GM18517 (cell line): ENCODE data around the gene MRNIP.

Experiments used
- ATAC-seq: cut with Tn5 transposase; IDR thresholded peaks from one replicate; pipeline ENCODE4 v1.9.1; 2021; ENCODE audit warnings: mild to moderate bottlenecking, moderate library complexity; ENCODE audit not compliant: unreplicated experiment

Gene MRNIP

DNA sequence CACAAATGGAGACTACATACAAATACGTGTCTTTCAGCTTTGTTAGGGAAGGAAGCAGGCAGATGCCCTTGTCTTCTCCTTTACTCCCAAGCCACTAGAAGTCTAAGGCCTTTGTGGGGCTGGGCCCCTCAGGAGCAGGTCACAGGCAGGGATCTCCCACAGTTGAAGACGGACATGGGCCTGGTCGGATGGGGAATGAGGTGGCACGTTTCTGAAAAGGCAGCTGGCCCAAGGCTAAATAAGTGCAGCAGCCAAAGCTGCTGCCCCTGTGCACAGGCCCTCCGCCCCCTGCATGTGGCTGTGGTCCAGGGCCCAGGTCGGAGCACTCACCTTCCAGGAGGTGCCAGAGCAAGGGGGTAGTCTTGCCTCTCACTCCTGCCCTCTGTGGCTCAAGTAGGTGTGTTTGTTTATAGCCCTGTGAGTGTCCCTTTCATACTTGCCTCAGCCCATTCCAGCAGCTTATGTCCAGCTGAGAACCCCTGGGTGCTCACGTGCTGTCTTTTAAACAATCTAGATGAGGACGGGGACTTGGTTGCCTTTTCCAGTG lies 36.1 kb downstream of the MRNIP start:
- no peak for ATAC-seq

DNA sequence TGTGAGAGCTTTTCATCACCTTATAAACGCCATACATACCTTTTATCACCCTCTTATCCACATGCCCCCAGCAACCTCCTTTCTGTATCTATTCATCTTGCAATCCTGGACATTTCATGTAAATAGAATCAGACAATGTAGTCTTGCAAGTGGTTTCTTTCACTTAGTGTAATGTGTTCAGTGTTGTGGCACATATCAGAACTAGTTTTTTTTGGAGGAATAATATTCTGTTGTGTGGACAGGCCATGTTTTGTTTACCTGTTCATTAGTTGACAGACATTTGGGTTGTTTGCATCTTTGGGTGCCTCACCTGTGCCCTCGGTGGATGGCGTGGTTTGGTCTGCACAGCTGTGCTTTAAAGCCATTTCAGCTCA lies 36.6 kb downstream of the MRNIP start:
- ATAC-seq = no peak

DNA sequence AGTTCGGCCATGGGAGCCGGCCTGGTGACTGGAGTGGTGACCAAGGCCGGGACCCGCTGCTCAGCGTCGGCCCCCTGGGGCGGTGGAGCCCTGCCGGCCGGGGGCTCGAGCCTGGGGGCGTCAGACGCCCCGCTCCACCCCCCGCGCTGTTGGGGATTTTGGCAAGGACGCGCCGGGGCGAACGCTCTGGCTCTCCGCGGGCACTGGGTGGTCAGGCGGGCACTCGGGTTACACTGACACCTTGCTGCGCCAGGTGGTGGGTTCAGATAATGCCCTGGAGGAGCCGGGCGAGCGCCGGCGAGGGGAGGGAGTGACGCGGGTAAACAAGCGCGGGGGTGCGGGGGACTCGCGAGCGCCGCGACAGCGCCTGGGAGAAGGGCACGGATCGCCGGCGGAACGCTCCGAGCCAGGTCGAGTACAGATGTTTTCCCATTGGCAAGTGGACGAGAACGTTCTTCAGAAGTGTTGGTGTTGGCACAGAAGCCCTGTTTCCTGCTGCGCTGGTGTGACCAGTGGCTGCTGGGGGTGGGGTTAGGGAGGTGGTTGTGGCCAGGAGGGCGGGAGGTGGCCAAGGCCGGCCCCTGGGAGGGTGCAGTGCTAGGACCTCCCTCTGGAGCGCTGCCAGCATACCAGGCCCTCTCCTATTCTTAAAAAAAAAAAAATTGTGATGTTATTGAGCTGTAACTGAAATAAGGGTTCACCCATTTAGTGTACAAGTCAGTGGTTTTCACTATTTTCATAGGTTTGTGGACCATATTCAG lies 37.1 kb downstream of the MRNIP start:
- ATAC-seq = peak; percentile 35

DNA sequence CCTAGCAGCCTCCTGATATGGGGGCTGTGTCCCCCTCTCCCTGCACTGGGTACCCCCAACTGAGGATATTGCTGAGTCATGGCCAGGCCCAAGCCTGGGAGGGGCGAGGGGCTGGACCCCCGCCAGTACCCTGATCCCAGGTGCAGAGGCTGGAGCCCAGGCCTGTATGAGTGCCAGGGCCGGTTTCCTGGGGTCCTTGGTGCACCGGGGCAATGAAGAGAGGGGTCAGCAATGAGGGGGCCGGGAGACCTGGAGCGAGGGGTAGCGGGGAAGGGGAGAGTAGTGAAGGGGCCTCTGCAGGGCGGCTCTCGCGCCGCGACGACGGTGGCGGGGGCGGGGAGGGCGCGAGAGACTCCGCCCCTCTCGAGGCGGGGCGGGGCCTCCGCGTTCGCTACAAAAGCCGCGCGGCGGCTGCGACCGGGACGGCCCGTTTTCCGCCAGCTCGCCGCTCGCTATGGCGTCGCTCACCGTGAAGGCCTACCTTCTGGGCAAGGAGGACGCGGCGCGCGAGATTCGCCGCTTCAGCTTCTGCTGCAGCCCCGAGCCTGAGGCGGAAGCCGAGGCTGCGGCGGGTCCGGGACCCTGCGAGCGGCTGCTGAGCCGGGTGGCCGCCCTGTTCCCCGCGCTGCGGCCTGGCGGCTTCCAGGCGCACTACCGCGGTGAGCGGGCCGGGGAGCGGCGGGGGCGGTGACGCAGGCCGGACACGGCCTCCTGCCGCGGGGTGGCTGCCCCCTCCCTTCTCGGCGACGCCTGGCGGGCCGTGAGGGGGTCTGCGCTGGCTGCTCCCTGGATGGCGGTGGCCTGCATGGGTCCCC lies 37.9 kb downstream of the MRNIP start, which contains the start of gene SQSTM1:
Gene SQSTM1 (plus strand): TSS at position 423 of the 815 bp plus-strand sequence. CDS start 32 bp downstream, at position 455.
- ATAC-seq = peak; percentile 36

DNA sequence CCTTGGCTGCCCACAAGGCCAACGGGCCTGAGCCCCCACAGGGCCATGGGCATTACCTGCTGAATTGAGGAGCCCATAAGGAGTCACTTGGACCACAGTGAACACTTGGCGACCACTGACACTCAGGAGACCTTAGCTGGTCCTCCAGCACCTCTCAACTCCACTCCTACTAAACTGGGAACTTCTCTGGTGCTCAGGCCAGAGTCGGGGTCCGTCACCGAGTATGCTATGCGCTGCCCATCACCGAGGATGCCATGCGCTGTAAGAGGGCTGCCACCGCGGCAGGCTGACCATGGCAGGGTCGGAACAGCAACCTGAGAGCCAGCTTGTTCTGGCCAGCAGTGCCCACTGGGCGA lies 38.5 kb downstream of the MRNIP start:
- no peak for ATAC-seq

DNA sequence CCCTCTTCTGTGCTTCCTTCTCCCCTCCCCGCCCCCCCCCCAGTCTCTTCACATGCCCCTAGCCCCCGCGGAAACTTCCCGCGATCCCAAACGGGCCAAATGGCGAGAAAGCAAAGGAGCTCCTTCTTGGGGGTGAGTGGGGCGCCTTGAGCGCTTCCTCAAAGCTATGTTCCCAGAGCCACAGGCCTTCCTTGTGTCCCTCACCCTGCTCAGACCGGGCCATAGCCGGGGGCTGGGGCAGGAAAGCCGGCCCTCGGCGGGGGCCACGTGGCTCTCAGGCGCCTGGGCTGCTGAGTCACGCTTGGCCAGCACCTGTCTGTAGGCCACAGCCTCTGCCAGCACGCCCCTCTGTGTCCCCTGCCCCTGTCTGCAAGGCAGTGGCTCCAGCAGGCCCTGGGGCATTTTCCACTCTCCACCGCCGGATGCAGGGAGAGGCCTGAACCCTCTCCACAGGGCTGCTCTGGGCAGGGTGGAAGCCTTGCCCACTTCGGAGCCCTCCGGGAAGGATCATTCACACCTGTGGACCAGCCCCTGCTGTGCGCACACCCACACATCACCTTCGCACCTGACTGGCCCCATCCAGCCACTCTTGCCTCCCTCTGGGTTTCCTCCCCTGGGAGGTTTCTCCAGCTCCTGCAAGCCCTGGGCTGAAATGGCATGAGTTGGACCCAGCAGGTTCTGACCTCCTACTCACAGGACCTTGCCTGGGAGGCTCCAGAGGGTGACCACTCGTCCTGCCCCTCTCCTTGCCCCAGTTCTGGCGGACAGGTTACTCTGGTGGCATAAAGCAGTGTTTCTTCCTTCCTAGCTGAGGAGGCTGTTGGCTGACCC lies 39.1 kb downstream of the MRNIP start:
- ATAC-seq = no peak

DNA sequence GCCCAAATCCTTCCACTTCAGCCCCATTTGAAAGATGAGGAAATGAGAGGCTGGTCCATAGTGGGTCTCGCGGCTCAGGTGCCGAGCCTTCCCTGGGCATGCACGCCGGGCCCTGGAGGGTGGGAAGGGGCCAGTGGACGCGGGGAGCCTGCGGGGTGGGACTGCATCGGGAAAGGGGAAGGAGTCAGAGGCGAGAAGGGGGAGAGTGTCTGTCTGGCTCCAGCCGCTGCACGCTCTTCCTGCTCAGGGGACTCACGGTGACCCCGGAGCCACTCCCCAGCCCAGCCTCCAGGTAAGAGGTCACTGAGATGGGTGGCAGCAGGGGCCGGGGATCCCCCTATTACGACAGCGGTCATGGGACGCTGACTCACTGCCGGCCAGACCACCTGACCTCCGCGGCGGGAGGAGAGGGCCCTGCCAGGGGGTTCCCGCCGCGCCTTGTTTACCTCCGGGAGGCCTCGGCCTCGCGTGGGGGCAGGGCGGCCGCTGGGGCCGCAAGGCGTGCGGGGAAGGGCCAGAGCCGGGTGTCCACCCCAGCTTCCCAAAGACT lies 39.8 kb downstream of the MRNIP start:
- ATAC-seq = peak; percentile 57

DNA sequence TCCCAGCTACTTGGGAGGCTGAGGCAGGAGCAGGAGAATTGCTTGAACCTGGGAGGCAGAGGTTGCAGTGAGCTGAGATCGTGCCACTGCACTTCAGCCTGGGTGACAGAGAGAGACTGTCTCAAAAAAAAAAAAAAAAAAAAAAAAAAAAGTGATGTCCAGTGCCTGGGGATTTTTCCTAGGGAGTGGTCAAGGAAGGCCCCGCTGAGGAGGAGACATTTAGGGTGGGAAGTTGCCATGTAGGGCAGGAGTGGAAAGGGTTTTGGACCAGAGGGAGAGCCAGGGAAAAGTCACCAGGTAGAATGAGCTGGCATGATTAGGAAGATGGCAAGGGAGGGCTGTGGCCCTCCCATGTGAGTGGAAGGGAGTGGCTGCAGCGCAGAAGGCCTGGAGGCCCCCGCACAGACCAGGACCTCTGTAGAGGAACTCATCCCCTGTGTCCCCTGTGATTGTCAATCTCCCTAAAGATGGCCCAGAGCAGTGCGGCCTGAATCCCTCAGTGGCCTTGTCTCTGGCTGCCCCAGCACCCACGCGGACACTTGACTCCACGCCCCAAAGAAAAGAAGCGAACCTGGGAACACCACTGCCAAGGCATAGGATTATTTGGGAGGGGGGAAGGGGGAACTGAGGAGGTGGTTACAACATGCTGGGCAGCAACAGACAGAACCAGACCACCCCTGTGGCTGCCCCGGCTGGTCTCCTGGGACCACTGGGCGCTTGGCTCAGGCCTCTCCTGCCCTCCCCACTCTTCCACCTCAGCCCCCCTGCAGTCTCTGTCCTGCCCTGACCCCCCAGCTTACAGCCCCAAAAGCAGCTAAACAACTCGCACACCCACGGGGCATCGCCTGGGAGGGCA lies 40.5 kb downstream of the MRNIP start:
- ATAC-seq = no peak

DNA sequence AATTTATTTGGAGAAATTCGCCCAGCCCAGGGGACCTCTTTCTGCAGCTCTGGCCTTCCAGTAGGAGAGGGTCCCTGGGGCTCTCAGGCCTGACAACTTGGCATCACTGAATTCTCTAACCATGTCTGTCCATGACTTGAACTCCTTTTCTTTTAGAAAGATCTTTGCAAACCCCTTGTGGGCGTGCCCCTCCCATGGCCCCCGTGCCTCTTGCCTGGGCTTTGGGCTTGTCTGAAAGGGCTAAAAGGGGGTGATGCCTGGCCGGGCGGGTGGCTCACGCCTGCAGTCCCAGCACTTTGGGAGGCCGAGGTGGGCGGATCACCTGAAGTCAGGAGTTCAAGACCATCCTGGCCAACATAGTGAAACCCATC lies 41.2 kb downstream of the MRNIP start:
- ATAC-seq = no peak

DNA sequence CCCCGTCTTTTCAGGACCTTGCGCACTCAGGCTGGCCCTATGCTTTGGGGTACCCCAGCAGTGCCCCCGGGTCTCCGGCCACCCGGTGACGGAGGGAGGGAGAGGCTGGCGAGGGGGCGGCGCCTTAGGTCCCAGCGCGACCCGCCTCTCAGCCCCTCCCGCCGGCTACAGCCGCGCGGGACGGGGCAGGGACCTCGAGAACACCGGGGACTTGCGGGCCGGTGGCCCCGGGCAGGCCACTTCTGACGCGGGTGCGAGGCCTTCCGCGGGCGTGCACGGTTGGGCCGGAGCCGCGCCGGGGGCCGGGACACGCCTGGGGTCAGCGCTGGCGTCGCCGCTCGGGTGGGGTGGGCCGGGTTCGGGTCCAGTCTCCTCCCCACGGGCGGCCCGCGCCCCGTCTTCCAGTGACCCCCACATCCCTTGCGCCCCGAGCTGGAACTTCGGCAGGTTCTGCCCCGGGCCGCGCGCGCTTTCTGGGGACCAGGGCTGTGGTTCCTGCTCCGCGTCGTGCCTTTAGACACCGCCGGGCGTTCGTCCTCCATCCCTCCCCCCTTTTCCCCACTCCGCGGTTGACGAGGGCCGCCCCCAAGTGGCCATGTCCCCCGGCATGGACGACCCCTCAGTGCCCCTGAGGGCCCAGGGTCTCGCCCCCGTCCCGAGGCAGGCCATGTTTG lies 41.7 kb downstream of the MRNIP start:
- ATAC-seq = no peak

DNA sequence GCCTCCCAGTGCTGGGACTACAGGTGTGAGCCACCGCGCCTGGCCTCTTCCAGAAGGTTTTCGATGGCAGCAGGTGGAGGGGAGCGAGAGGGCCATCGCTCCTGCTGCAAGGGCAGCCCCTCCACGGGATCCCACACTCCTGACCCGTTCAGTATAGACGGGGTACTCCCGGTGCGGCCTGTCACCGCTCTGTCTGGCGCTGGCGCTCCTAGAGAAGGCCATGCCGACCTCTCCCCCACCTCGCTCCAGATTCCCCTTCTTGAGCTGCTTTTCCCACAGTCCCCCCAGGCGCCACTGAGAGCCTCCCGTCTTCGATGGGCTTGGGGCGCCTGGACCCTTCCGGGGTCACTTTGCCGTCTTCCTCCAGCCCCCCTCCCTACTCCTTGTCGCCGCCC lies 42.2 kb downstream of the MRNIP start:
- no peak for ATAC-seq

DNA sequence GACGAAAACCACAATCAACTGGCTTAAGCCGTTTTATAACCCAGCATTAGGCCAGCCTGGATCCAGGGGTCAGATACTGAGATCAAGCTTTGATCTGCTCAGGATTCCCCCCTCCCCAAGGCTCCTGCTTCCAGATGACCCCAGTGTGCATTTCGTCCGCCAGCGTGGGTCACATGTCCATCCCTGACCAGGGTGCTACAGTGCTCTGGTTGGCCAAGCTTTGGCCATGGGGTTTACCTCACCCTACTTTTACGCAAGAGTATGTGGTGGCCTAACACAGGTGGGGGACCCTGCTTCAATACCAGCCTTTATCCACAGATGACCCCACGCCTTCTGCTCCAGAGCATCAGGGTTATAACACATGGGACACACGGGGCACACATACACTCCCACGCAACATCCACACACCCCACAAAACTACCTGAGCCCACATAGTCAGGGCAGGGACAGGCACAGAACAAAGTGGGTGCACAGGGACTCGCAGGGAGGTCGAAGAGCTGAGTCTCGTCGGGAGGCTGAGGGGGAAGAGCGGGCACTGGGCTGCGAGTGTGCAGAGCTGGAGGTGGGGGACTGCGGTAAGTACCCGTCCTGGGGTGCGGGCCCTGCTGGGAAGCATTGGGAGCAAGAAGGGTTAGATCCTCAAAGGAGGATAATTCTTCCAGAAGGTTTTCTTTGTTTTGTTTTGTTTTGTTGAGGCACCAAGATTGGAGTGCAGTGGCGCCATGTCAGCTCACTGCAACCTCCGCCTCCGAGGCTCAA lies 42.9 kb downstream of the MRNIP start:
- ATAC-seq = no peak

DNA sequence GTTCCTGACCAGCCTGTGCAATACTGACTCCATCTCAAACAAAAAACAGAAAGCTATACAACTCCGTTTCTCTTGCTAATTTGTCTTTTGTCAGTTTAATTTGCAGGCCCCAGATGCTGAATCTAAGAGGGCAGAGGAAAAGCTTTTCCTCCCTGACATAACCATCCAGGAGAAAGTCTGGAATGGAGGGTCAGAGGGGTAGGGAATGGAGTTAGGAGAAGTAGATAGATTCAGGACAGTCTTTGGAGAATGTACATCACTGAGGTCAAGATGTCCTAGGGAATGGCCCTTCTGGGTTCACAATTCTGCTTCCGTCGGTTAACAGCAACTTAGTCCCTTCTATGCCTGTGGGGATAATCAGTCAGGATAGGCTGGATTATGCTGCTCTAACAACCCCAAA lies 44.5 kb downstream of the MRNIP start:
- no peak for ATAC-seq

DNA sequence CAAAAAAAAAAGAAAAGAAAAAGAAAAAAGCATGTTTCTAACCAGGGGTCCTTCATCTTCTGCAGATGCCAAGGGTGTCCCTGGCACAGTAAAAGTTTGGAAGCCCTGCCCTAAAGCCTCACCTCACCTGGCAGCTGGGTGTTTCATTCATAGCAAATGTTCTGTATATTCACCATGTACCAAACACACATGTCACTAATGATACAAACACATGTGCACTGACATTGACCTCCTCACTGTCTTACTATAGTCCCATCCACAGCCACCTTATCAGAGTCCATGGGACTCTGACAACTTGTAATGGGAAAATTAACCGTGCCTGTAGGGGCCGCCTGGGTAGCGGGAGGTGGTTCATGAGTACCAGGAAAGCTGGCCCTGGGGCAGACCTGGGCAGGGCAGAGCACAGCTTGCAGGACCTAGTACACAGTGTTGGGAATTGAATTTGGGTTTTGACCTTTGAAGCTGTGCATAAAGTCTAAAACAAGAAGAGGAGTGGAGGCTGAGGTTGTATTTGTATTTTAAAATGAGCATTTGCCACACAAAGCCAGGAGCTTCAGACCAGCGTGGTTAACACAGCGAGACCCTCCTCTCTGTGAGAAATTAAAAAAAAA lies 45.5 kb downstream of the MRNIP start:
- no peak for ATAC-seq

DNA sequence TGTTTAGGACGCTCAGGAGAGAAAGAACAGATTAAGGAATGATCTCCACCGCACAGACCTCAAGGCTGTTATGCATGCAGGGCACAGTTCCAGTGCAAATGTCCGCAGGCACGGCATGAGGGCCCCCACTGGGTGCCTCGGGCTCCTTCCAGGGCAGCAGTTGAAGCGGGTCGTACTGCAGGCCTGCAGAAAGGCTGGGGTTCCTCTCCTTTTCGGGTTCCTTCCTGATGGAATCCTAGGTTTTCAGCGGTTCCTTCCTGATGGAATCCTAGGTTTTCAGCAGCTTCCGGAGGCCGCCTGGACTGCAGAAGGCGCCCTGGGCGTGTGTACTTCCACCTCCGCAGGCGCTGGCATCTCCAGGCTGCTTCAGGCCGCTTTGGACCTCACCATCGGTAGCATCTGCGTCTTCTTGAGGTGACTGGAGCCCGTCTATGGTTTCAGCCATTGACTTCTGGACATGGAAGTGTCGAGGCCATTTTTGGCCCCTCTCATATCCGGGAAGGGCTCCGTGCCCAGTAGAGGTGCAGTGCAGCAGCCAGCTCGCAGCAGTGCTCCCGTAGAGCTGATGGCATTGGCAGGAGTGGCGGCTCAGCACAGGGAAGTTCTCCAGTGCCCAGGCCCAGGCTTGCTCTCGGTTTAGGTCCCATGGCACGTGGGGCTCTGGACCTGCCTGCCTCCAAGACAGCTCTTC lies 46.3 kb downstream of the MRNIP start:
- no peak for ATAC-seq

DNA sequence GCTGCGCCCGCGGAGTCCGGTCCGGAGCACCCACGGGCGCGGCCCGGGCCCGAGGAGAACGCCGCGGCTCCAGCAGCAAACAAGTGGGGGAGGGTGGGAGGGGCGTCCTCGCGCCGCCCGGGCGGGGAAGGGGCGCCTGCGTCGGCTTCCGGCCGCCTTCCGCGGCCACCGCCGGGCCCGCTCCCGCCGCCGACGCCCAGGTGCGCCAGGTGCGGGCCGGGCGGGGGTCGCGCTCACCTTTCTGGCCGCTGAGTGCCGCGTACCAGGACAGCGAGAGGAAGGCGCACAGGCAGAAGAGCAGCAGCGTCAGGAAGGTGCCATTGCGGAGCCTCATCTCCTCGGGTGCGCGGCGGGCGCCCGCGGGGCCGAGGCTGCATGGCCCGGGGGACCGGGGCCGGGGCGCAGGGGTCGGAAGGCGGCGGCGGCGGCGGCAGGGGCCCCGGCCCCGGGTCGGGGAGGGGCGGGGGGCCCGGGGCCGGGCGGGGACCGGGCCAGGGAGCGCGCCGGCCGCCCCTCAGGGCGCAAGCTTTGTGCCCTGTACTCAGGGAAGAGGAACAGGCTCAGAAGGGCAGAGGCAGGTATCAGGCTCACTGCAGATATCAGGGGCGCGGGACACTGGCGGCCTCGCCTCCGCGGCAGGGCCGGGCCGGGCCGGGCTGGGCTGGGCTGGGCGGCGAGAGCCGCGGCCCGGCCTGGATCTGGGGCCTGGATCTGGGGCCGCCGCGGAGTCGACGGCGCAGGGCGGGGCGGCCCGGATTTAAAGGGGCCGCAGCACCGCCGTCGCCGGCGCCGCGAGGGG lies 52.2 kb downstream of the MRNIP start, which contains the start of gene MGAT4B:
Gene MGAT4B (minus strand): TSS at position 617 of the 799 bp plus-strand sequence. CDS start 283 bp downstream, at position 334.
- ATAC-seq = peak; percentile 45
